HCT116 (cell line): ENCODE data around the gene KRT1. TPM values are rescaled to one million over a fixed set of nuclear protein-coding genes. Genes with fewer than 3 reads are reported as not detected.

Source experiments
- ATAC-seq: fragments of 200-7000 bp; cut with Tn5 transposase; 2 replicates; pipeline ENCODE4 v1.9.1; 2020; ENCODE audit warnings: mild to moderate bottlenecking, moderate library complexity
- BruUV-seq: library from RNA; stranded (reverse); fragments of 400-500 nt; replicated peaks from 2 replicates; lab custom pipeline; 2021; lab: Mats Ljungman, UMichigan
- CTCF ChIA-PET: fragments of 300-600 bp; sonication (Branson Sonifier 250); formaldehyde crosslinking; loops from one replicate; lab custom pipeline; 2021; ENCODE audit warnings: antibody characterized with exemption; lab: Charles Lee
- POLR2A ChIA-PET: fragments of 300-600, 350-600 bp; sonication (Branson Sonifier 250); formaldehyde crosslinking; loops from one replicate; lab custom pipeline; 2021; ENCODE audit warnings: antibody characterized with exemption; lab: Charles Lee
- RAD21 ChIA-PET, 2 experiments: fragments of 300-600 bp; sonication (Branson Sonifier 250); formaldehyde crosslinking; loops; one replicate each; lab custom pipeline; 2023; ENCODE audit warnings: low total read pairs in 2 of 2; ENCODE audit not compliant: uncharacterized antibody in 2 of 2, unreplicated experiment in 2 of 2, low non-redundant PET in 1 of 2; lab: Charles Lee
- DNase-seq: peaks from one replicate; pipeline ENCODE4 v3.0.0-alpha.2; 2010; ENCODE audit warnings: low read depth, low spot score
- H2AFZ ChIP-seq: fragments of 200-600 bp; shearing (Covaris generic), sonication (generic); 2 replicates; pipeline ENCODE4 v1.6.1; 2017; ENCODE audit warnings: low read depth, mixed run types, mixed read lengths, antibody characterized with exemption, low read length; ENCODE audit not compliant: poor library complexity, severe bottlenecking
- H3K27ac ChIP-seq: 2 replicates; pipeline ENCODE4 v1.5.1; 2012; ENCODE audit warnings: low read depth, low read length
- H3K27me3 ChIP-seq: fragments of 200-600 bp; sonication (generic); 2 replicates; pipeline ENCODE4 v1.6.1; 2016; ENCODE audit warnings: mixed run types, low read length, mixed read lengths; ENCODE audit not compliant: insufficient read depth
- H3K36me3 ChIP-seq, 2 experiments: fragments of 200-500 bp in 1 of 2; fragments of 200-600 bp in 1 of 2; sonication (Bioruptor generic) in 1 of 2; sonication (generic) in 1 of 2; 2 replicates each; pipeline versions ENCODE4 v1.5.1 to v1.6.1; 2014 to 2016; ENCODE audit warnings: low read length in 2 of 2, inconsistent platforms in 1 of 2, mixed read lengths in 1 of 2, mixed run types in 1 of 2; ENCODE audit not compliant: insufficient read depth in 2 of 2, control insufficient read depth in 1 of 2
- H3K4me1 ChIP-seq, 2 experiments: fragments of 200-600 bp in 1 of 2; sonication (generic) in 1 of 2; 2 replicates each; pipeline versions ENCODE4 v1.5.1 to v1.6.1; 2012 to 2017; ENCODE audit warnings: low read length in 2 of 2, inconsistent platforms in 1 of 2, mild to moderate bottlenecking in 1 of 2, mixed read lengths in 1 of 2, mixed run types in 1 of 2, moderate library complexity in 1 of 2; ENCODE audit not compliant: insufficient read depth in 2 of 2, control insufficient read depth in 1 of 2
- H3K4me2 ChIP-seq: fragments of 200-600 bp; sonication (generic); 2 replicates; pipeline ENCODE4 v1.6.1; 2017; ENCODE audit warnings: mixed run types, low read length, mixed read lengths
- H3K4me3 ChIP-seq, 2 experiments: fragments of 200-600 bp in 1 of 2; sonication (generic) in 1 of 2; replicated peaks in 1 of 2; 2 replicates each; pipeline ENCODE4 v1.5.1; 2011 to 2016; ENCODE audit warnings: low read length in 2 of 2, control low read depth in 1 of 2, low read depth in 1 of 2, mild to moderate bottlenecking in 1 of 2, mixed read lengths in 1 of 2, mixed run types in 1 of 2
- H3K79me2 ChIP-seq: fragments of 200-600 bp; sonication (generic); 2 replicates; pipeline ENCODE4 v1.6.1; 2017; ENCODE audit warnings: mild to moderate bottlenecking, mixed run types, low read length, moderate library complexity, mixed read lengths; ENCODE audit not compliant: insufficient read depth
- H3K9ac ChIP-seq: fragments of 200-600 bp; sonication (generic); 2 replicates; pipeline ENCODE4 v1.6.1; 2016; ENCODE audit warnings: low read length, mixed read lengths
- H3K9me2 ChIP-seq: fragments of 200-600 bp; sonication (generic), shearing (Covaris generic); 2 replicates; pipeline ENCODE4 v1.6.1; 2017; ENCODE audit warnings: mixed run types, mild to moderate bottlenecking, moderate library complexity; ENCODE audit not compliant: insufficient read depth
- H3K9me3 ChIP-seq, 2 experiments: fragments of 200-500 bp in 1 of 2; fragments of 200-600 bp in 1 of 2; sonication (Bioruptor generic) in 1 of 2; sonication (generic) in 1 of 2; 2 replicates each; pipeline ENCODE4 v1.6.1; 2014 to 2017; ENCODE audit warnings: low read length in 2 of 2, mixed read lengths in 2 of 2, inconsistent platforms in 1 of 2, low read depth in 1 of 2, mild to moderate bottlenecking in 1 of 2, mixed run types in 1 of 2, moderate library complexity in 1 of 2; ENCODE audit not compliant: control insufficient read depth in 1 of 2, insufficient read depth in 1 of 2
- H4K20me1 ChIP-seq: fragments of 200-600 bp; sonication (generic), shearing (Covaris generic); 2 replicates; pipeline ENCODE4 v1.6.1; 2017; ENCODE audit warnings: mixed run types, mild to moderate bottlenecking, moderate library complexity; ENCODE audit not compliant: insufficient read depth
- CBX3 ChIP-seq: IDR thresholded peaks from 2 replicates; pipeline ENCODE4 v1.6.1; 2012; ENCODE audit warnings: low read depth
- EGR1 ChIP-seq: IDR thresholded peaks from 2 replicates; pipeline ENCODE4 v1.6.1; 2012; ENCODE audit warnings: low read depth
- ELF1 ChIP-seq: IDR thresholded peaks from 2 replicates; pipeline ENCODE4 v1.6.1; 2012; ENCODE audit warnings: low read depth, borderline replicate concordance
- EZH2 ChIP-seq: fragments of 200-600 bp; sonication (generic); IDR thresholded peaks from 2 replicates; pipeline ENCODE4 v1.6.1; 2017; ENCODE audit warnings: antibody characterized with exemption, mixed run types
- FOSL1 ChIP-seq: IDR thresholded peaks from 2 replicates; pipeline ENCODE4 v1.6.1; 2012; ENCODE audit warnings: low read depth
- JUND ChIP-seq: IDR thresholded peaks from 2 replicates; pipeline ENCODE4 v1.6.1; 2012
- POLR2AphosphoS5 ChIP-seq: IDR thresholded peaks from 2 replicates; pipeline ENCODE4 v1.6.1; 2011; ENCODE audit warnings: mild to moderate bottlenecking, low read depth, low read length, moderate library complexity
- RAD21 ChIP-seq: IDR thresholded peaks from 2 replicates; pipeline ENCODE4 v1.6.1; 2012; ENCODE audit warnings: low read depth, mild to moderate bottlenecking
- SIN3A ChIP-seq: IDR thresholded peaks from 2 replicates; pipeline ENCODE4 v1.6.1; 2012; ENCODE audit warnings: low read depth
- SP1 ChIP-seq: IDR thresholded peaks from 2 replicates; pipeline ENCODE4 v1.6.1; 2012; ENCODE audit warnings: low read depth
- YY1 ChIP-seq: IDR thresholded peaks from 2 replicates; pipeline ENCODE4 v1.6.1; 2011; ENCODE audit warnings: low read length, low read depth, moderate library complexity, mild to moderate bottlenecking; ENCODE audit not compliant: insufficient replicate concordance; ENCODE audit errors: extremely low read depth
- ZFX ChIP-seq: fragments of 450-650 bp; IDR thresholded peaks from 2 replicates; pipeline ENCODE4 v1.6.1; 2017
- ZNF274 ChIP-seq: fragments of 200-500 bp; sonication (Bioruptor generic); IDR thresholded peaks from 2 replicates; pipeline ENCODE4 v1.6.1; 2014; ENCODE audit warnings: mild to moderate bottlenecking, low read depth, low read length, inconsistent platforms
- intact Hi-C: fragments of 100-400 bp; cut with micrococcal nuclease; formaldehyde crosslinking; loops from 2 replicates; pipeline ENCODE4 v1.10.0; 2022
- total RNA-seq: library from RNA; stranded (reverse); gene quantifications from one replicate; pipeline ENCODE4 v1.2.1, GENCODE V29; 2021; ENCODE audit not compliant: unreplicated experiment
- TF ChIP-seq, protein P1 (sequence below): IDR thresholded peaks from 2 replicates; pipeline ENCODE4 v1.6.1; 2011; ENCODE audit warnings: mild to moderate bottlenecking, low read length, moderate library complexity; ENCODE audit not compliant: insufficient replicate concordance; ENCODE audit errors: extremely low read depth
- TF ChIP-seq, protein P2 (sequence below): IDR thresholded peaks from 2 replicates; pipeline ENCODE4 v1.6.1; 2012; ENCODE audit warnings: low read depth
- TF ChIP-seq, protein P3 (sequence below), 3 experiments: fragments of 200-600 bp in 1 of 3; sonication (generic) in 1 of 3; IDR thresholded peaks in 2 of 3; conservative IDR thresholded peaks in 1 of 3; 2 replicates each; pipeline ENCODE4 v1.5.1; 2012 to 2017; ENCODE audit warnings: low read depth in 2 of 3, low read length in 2 of 3, antibody characterized with exemption in 1 of 3, borderline replicate concordance in 1 of 3, control low read depth in 1 of 3, mild to moderate bottlenecking in 1 of 3, mixed read lengths in 1 of 3, mixed run types in 1 of 3, moderate library complexity in 1 of 3; ENCODE audit not compliant: insufficient read depth in 1 of 3

The KRT1 gene
- total RNA-seq, 1 experiment from 2014 or later = 0.20 TPM

DNA sequence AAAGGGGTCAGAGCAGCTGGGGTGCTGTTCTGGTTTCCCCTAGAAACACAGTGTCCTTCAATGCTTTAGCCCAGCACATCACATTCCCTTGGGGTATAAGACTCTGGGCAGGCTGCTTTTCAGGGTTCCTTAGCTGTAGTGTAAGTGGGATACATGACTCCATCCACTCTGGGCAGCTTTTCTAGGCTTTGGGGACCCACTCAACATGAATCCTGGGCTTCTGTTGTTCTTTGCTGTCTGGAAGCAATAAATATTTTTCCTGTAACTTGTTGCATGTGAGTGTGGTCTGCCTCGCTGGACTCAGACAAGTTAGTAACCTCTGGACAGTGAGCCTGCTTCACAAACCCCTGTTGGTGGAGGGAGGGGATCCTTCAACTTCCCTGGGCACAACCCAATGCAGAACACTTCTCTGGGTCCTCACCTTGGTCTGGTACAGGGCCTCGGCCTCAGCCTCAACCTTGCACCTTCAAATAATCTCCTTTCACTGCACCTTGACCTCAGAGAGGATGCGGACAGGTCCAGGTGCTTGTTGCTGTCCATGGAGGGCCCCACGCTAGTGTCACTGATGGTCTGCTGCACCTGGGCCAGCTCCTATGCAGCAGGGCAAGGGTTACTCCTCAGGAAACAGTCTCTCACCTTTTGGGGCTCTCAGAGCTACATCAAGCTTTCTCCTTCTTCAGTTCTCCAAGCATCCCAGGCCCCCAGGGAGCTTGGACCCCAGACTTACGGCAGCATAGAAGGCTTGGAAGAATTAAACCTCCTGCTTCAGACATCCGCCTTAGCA is 48.3 kb downstream of the KRT1 start:
- Histone ChIP-seq H3K9me3 (no peaks in the 10 kb centered on the region), H2AFZ (no peak overlapping the region), H3K27ac (no peak overlapping the region), H3K4me1 (no peaks in the 10 kb centered on the region), H3K27me3 (no peaks in the 10 kb centered on the region), H3K9ac (no peak overlapping the region)
- DNase-seq = no peak
- ATAC-seq = no peak
- TF ChIP-seq ZFX (no peak), CBX3 (no peak), YY1 (no peak), FOSL1 (no peak), JUND (no peak), EGR1 (no peak), SP1 (no peak), EZH2 (no peak), ZNF274 (no peak), SIN3A (no peak), RAD21 (no peak), POLR2AphosphoS5 (no peak), ELF1 (no peak)
- TF ChIP-seq, protein P1, sequence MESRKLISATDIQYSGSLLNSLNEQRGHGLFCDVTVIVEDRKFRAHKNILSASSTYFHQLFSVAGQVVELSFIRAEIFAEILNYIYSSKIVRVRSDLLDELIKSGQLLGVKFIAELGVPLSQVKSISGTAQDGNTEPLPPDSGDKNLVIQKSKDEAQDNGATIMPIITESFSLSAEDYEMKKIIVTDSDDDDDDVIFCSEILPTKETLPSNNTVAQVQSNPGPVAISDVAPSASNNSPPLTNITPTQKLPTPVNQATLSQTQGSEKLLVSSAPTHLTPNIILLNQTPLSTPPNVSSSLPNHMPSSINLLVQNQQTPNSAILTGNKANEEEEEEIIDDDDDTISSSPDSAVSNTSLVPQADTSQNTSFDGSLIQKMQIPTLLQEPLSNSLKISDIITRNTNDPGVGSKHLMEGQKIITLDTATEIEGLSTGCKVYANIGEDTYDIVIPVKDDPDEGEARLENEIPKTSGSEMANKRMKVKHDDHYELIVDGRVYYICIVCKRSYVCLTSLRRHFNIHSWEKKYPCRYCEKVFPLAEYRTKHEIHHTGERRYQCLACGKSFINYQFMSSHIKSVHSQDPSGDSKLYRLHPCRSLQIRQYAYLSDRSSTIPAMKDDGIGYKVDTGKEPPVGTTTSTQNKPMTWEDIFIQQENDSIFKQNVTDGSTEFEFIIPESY = no peak
- TF ChIP-seq, protein P2, sequence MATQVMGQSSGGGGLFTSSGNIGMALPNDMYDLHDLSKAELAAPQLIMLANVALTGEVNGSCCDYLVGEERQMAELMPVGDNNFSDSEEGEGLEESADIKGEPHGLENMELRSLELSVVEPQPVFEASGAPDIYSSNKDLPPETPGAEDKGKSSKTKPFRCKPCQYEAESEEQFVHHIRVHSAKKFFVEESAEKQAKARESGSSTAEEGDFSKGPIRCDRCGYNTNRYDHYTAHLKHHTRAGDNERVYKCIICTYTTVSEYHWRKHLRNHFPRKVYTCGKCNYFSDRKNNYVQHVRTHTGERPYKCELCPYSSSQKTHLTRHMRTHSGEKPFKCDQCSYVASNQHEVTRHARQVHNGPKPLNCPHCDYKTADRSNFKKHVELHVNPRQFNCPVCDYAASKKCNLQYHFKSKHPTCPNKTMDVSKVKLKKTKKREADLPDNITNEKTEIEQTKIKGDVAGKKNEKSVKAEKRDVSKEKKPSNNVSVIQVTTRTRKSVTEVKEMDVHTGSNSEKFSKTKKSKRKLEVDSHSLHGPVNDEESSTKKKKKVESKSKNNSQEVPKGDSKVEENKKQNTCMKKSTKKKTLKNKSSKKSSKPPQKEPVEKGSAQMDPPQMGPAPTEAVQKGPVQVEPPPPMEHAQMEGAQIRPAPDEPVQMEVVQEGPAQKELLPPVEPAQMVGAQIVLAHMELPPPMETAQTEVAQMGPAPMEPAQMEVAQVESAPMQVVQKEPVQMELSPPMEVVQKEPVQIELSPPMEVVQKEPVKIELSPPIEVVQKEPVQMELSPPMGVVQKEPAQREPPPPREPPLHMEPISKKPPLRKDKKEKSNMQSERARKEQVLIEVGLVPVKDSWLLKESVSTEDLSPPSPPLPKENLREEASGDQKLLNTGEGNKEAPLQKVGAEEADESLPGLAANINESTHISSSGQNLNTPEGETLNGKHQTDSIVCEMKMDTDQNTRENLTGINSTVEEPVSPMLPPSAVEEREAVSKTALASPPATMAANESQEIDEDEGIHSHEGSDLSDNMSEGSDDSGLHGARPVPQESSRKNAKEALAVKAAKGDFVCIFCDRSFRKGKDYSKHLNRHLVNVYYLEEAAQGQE = no peak
- TF ChIP-seq, protein P3, sequence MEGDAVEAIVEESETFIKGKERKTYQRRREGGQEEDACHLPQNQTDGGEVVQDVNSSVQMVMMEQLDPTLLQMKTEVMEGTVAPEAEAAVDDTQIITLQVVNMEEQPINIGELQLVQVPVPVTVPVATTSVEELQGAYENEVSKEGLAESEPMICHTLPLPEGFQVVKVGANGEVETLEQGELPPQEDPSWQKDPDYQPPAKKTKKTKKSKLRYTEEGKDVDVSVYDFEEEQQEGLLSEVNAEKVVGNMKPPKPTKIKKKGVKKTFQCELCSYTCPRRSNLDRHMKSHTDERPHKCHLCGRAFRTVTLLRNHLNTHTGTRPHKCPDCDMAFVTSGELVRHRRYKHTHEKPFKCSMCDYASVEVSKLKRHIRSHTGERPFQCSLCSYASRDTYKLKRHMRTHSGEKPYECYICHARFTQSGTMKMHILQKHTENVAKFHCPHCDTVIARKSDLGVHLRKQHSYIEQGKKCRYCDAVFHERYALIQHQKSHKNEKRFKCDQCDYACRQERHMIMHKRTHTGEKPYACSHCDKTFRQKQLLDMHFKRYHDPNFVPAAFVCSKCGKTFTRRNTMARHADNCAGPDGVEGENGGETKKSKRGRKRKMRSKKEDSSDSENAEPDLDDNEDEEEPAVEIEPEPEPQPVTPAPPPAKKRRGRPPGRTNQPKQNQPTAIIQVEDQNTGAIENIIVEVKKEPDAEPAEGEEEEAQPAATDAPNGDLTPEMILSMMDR (IDR thresholded peaks at IDR 0.05 in 2 of 3, conservative IDR thresholded peaks at IDR 0.05 in 1 of 3; ENCODE audit: borderline replicate concordance in 1 of 3, insufficient read depth in 1 of 3, low read depth in 2 of 3, low read length in 2 of 3) = no peak
- TF ChIP-seq, all 23 proteins: peak for 0
- CTCF ChIA-PET = no interaction called here
- BruUV-seq = no TSS peak
- Histone ChIP-seq H3K4me2 (no peak overlapping the region), H3K36me3 (no peaks in the 10 kb centered on the region), H3K79me2 (no peaks in the 10 kb centered on the region), H4K20me1 (no peaks in the 10 kb centered on the region), H3K4me3 (no peak overlapping the region), H3K9me2 (no peaks in the 10 kb centered on the region)
- RAD21 ChIA-PET = no interaction called here
- POLR2A ChIA-PET = no interaction called here
- intact Hi-C loops = no loop called here
